H9 (cell line): Measurements from ENCODE around the gene ASH1L. TPM values are rescaled to one million over a fixed set of nuclear protein-coding genes. Genes with fewer than 3 reads are reported as not detected.

ENCODE experiments used
- DNase-seq: peaks from one replicate; pipeline ENCODE4 v3.0.0-alpha.2; 2017
- H2AFZ ChIP-seq: one replicate; pipeline ENCODE4 v1.6.1; 2013; ENCODE audit warnings: mild to moderate bottlenecking, low read length, control low read depth, moderate library complexity
- H2AK5ac ChIP-seq: 2 replicates; pipeline ENCODE4 v1.6.1; 2013; ENCODE audit warnings: low read length, control low read depth, mixed read lengths; ENCODE audit not compliant: insufficient read length
- H2BK120ac ChIP-seq: one replicate; pipeline ENCODE4 v1.6.1; 2013; ENCODE audit warnings: low read depth, mild to moderate bottlenecking, low read length, control low read depth, inconsistent platforms; ENCODE audit not compliant: poor library complexity, severe bottlenecking
- H2BK12ac ChIP-seq: 2 replicates; pipeline ENCODE4 v1.6.1; 2013; ENCODE audit warnings: low read length, control low read depth, mixed read lengths, low read depth; ENCODE audit not compliant: insufficient read length
- H2BK15ac ChIP-seq: 2 replicates; pipeline ENCODE4 v1.6.1; 2013; ENCODE audit warnings: low read depth, low read length, control low read depth
- H2BK20ac ChIP-seq: one replicate; pipeline ENCODE4 v1.6.1; 2013; ENCODE audit warnings: low read depth, mild to moderate bottlenecking, low read length, control low read depth, inconsistent platforms; ENCODE audit not compliant: poor library complexity, severe bottlenecking
- H2BK5ac ChIP-seq: 2 replicates; pipeline ENCODE4 v1.6.1; 2013; ENCODE audit warnings: low read length, control low read depth, mixed read lengths; ENCODE audit not compliant: insufficient read length
- H3K14ac ChIP-seq: 2 replicates; pipeline ENCODE4 v1.6.1; 2013; ENCODE audit warnings: low read length, control low read depth; ENCODE audit not compliant: insufficient read depth
- H3K18ac ChIP-seq: 2 replicates; pipeline ENCODE4 v1.6.1; 2013; ENCODE audit warnings: low read depth, mild to moderate bottlenecking, mixed read lengths, low read length, control low read depth; ENCODE audit not compliant: insufficient read length
- H3K23ac ChIP-seq: 2 replicates; pipeline ENCODE4 v1.6.1; 2013; ENCODE audit warnings: low read length, control low read depth, mixed read lengths, low read depth; ENCODE audit not compliant: insufficient read length
- H3K23me2 ChIP-seq: 2 replicates; pipeline ENCODE4 v1.6.1; 2013; ENCODE audit warnings: low read depth, mild to moderate bottlenecking, mixed read lengths, low read length, control low read depth; ENCODE audit not compliant: insufficient read length, poor library complexity, severe bottlenecking
- H3K27ac ChIP-seq: 2 replicates; pipeline ENCODE4 v1.5.1; 2013; ENCODE audit warnings: low read length, control low read depth, mixed read lengths, low read depth; ENCODE audit not compliant: insufficient read length
- H3K27me3 ChIP-seq: 2 replicates; pipeline ENCODE4 v1.6.1; 2013; ENCODE audit warnings: low read length, control low read depth, inconsistent platforms; ENCODE audit not compliant: insufficient read depth
- H3K4ac ChIP-seq: 2 replicates; pipeline ENCODE4 v1.6.1; 2013; ENCODE audit warnings: low read depth, mild to moderate bottlenecking, control low read depth, inconsistent platforms, low read length, moderate library complexity
- H3K4me1 ChIP-seq: 2 replicates; pipeline ENCODE4 v1.6.1; 2013; ENCODE audit warnings: low read length, control low read depth, inconsistent platforms; ENCODE audit not compliant: insufficient read depth
- H3K4me2 ChIP-seq: 2 replicates; pipeline ENCODE4 v1.6.1; 2013; ENCODE audit warnings: low read length, control low read depth, mixed read lengths; ENCODE audit not compliant: insufficient read length, insufficient read depth
- H3K56ac ChIP-seq: 2 replicates; pipeline ENCODE4 v1.6.1; 2013; ENCODE audit warnings: low read depth, mild to moderate bottlenecking, mixed read lengths, low read length, control low read depth; ENCODE audit not compliant: insufficient read length
- H3K79me1 ChIP-seq: 2 replicates; pipeline ENCODE4 v1.6.1; 2013; ENCODE audit warnings: low read depth, mild to moderate bottlenecking, moderate library complexity, low read length, control low read depth, inconsistent platforms; ENCODE audit not compliant: insufficient read depth, poor library complexity, severe bottlenecking
- H3K79me2 ChIP-seq: 2 replicates; pipeline ENCODE4 v1.6.1; 2013; ENCODE audit warnings: low read length, control low read depth, inconsistent platforms; ENCODE audit not compliant: insufficient read depth
- H3K9ac ChIP-seq: 2 replicates; pipeline ENCODE4 v1.6.1; 2013; ENCODE audit warnings: low read length, control low read depth, mixed read lengths; ENCODE audit not compliant: insufficient read length; ENCODE audit errors: extremely low read depth
- H3K9me3 ChIP-seq: one replicate; pipeline ENCODE4 v1.6.1; 2013; ENCODE audit warnings: low read depth, low read length, inconsistent platforms; ENCODE audit not compliant: control insufficient read depth
- H3T11ph ChIP-seq: one replicate; pipeline ENCODE4 v1.6.1; 2013; ENCODE audit warnings: mild to moderate bottlenecking, low read length, control low read depth, inconsistent platforms
- H4K20me1 ChIP-seq: one replicate; pipeline ENCODE4 v1.6.1; 2013; ENCODE audit not compliant: control insufficient read depth, insufficient read length, insufficient read depth
- H4K5ac ChIP-seq: 2 replicates; pipeline ENCODE4 v1.6.1; 2013; ENCODE audit warnings: low read depth, mild to moderate bottlenecking, mixed read lengths, low read length, control low read depth; ENCODE audit not compliant: insufficient read length
- H4K8ac ChIP-seq: replicated peaks from 2 replicates; pipeline ENCODE4 v1.6.1; 2013; ENCODE audit warnings: low read length, control low read depth, mixed read lengths, low read depth; ENCODE audit not compliant: insufficient read length
- H4K91ac ChIP-seq: 2 replicates; pipeline ENCODE4 v1.6.1; 2013; ENCODE audit warnings: low read depth, mild to moderate bottlenecking, moderate library complexity, mixed read lengths, low read length, control low read depth; ENCODE audit not compliant: insufficient read length
- H3K27ac Mint-ChIP-seq, 3 experiments: 2 replicates in 2 of 3; 3 replicates in 1 of 3; pipeline ENCODE4 v1.8.0; 2020 to 2021; ENCODE audit warnings: mixed read lengths in 3 of 3, mild to moderate bottlenecking in 1 of 3, moderate library complexity in 1 of 3
- H3K27me3 Mint-ChIP-seq: 2 replicates; pipeline ENCODE4 v1.8.0; 2021; ENCODE audit warnings: low read depth, mild to moderate bottlenecking, moderate library complexity, mixed read lengths
- H3K36me3 Mint-ChIP-seq, 3 experiments: 2 replicates in 2 of 3; 3 replicates in 1 of 3; pipeline ENCODE4 v1.8.0; 2020 to 2021; ENCODE audit warnings: low read depth in 3 of 3, mixed read lengths in 3 of 3; ENCODE audit not compliant: insufficient read depth in 1 of 3
- H3K4me1 Mint-ChIP-seq, 2 experiments: 2 replicates each; pipeline ENCODE4 v1.8.0; 2020; ENCODE audit warnings: mixed read lengths in 2 of 2
- H3K4me3 Mint-ChIP-seq, 2 experiments: 2 replicates in 1 of 2; 3 replicates in 1 of 2; pipeline ENCODE4 v1.8.0; 2020 to 2021; ENCODE audit warnings: mild to moderate bottlenecking in 2 of 2, mixed read lengths in 2 of 2, moderate library complexity in 1 of 2
- H3K9me3 Mint-ChIP-seq, 2 experiments: 2 replicates in 1 of 2; 3 replicates in 1 of 2; pipeline ENCODE4 v1.8.0; 2020; ENCODE audit warnings: mild to moderate bottlenecking in 2 of 2, mixed read lengths in 2 of 2, moderate library complexity in 1 of 2
- CTCF ChIP-seq: fragments of 200-600 bp; sonication (generic); conservative IDR thresholded peaks from 3 replicates; pipeline ENCODE4 v1.8.0; 2021; ENCODE audit warnings: antibody characterized with exemption, mild to moderate bottlenecking
- WGBS: extraction: QIAGEN DNeasy Blood & Tissue Kit; methylation state at CpG from one replicate; pipeline ENCODE4 v1.1.7; 2013; ENCODE audit warnings: missing lambda C conversion rate, low lambda C conversion rate, mixed read lengths; ENCODE audit not compliant: insufficient read length; ENCODE audit errors: extremely low coverage; 5-methylcytosine and 5-hydroxymethylcytosine counted together
- total RNA-seq: library from RNA; stranded (reverse); gene quantifications from 2 replicates; pipeline ENCODE4 v1.2.1, GENCODE V29; 2021

Gene ASH1L
- total RNA-seq, 1 experiment from 2014 or later: 32.8 TPM

GRCh38 chr1:155300553-155301329 lies 261.9 kb downstream of the ASH1L start:
- H3K27ac Mint-ChIP-seq: no peak overlapping the region
- Histone ChIP-seq H2BK12ac (no peak overlapping the region), H3K27me3 (no peaks in the 10 kb centered on the region), H3K79me1 (no peaks in the 10 kb centered on the region), H4K20me1 (no peaks in the 10 kb centered on the region), H2BK15ac (no peak overlapping the region), H3K18ac (no peak overlapping the region), H3K4ac (no peak overlapping the region), H2BK120ac (no peak overlapping the region), H3T11ph (no peak overlapping the region), H3K56ac (no peak overlapping the region), H3K9ac (no peak overlapping the region), H2AFZ (no peak overlapping the region), H2BK20ac (no peak overlapping the region), H3K14ac (no peak overlapping the region), H3K23me2 (peaks cover under 1% of the 10 kb centered on the region), H3K4me2 (no peak overlapping the region), H3K79me2 (no peaks in the 10 kb centered on the region), H4K91ac (no peak overlapping the region), H4K8ac (no peak overlapping the region), H3K4me1 (no peaks in the 10 kb centered on the region; the same call in 1 of the 2 replicates), H3K23ac (no peak overlapping the region), H4K5ac (no peak overlapping the region), H2AK5ac (no peak overlapping the region), H3K27ac (no peak overlapping the region), H3K9me3 (no peaks in the 10 kb centered on the region), H2BK5ac (no peak overlapping the region)
- H3K4me3 Mint-ChIP-seq: no peak overlapping the region
- peaks cover 2% of the 10 kb centered on the region for H3K27me3 Mint-ChIP-seq
- H3K36me3 Mint-ChIP-seq: no peaks in the 10 kb centered on the region
- no peaks in the 10 kb centered on the region; a peak in 1 of 5 replicates for H3K9me3 Mint-ChIP-seq
- DNase-seq: no peak
- TF ChIP-seq CTCF: no peak
- H3K4me1 Mint-ChIP-seq: peaks cover 13 to 24% of the 10 kb centered on the region in 2 experiments
- whole genome bisulfite sequencing: no CpG with 5 or more reads among the region's 9 CpGs
